HG03039 (cell line): ENCODE measurements around the gene KRT17.
"Not testable (repeated sequence)": the region's sequence is repeated elsewhere in the genome, so short reads cannot be mapped to it uniquely, and the experiment has no call there.

Source experiments
- ATAC-seq: cut with Tn5 transposase; IDR thresholded peaks from one replicate; pipeline ENCODE4 v1.9.1; 2021; ENCODE audit warnings: mild to moderate bottlenecking, moderate library complexity; ENCODE audit not compliant: unreplicated experiment

KRT17 gene

GRCh38 chr17:41579484-41580243 is 44.7 kb downstream of the KRT17 start:
- ATAC-seq: no peak

GRCh38 chr17:41578971-41579370 is 45.4 kb downstream of the KRT17 start:
- ATAC-seq: no peak

- no peak for ATAC-seq
Measured at GRCh38 chr17:41578538-41578937, 45.8 kb downstream of the KRT17 start.

GRCh38 chr17:41576740-41577139 is 47.6 kb downstream of the KRT17 start:
- ATAC-seq: not testable (repeated sequence)

- no peak for ATAC-seq
Measured at GRCh38 chr17:41575336-41575735, 49.0 kb downstream of the KRT17 start.

- no peak for ATAC-seq
Measured at GRCh38 chr17:41571561-41572434, 52.6 kb downstream of the KRT17 start, which contains the start of gene KRT9. KRT9 (minus strand) TSS chr17:41572059; CDS start chr17:41571992, 67 bp downstream.
